ENCODE data around the gene DCAF17.

GRCh38 chr2:171492664-171493063 is 58.6 kb downstream of the DCAF17 start:
- TF ChIP-seq POLR2A (IDR thresholded peaks at IDR 0.05) (no peak), CTCF (IDR thresholded peaks at IDR 0.05) (no peak)
